H9 (cell line): ENCODE results near the gene LEF1. TPM values are rescaled to one million over a fixed set of nuclear protein-coding genes. Genes with fewer than 3 reads are reported as not detected.

Experiments used
- DNase-seq: peaks from one replicate; pipeline ENCODE4 v3.0.0-alpha.2; 2017
- H2AFZ ChIP-seq: one replicate; pipeline ENCODE4 v1.6.1; 2013; ENCODE audit warnings: mild to moderate bottlenecking, low read length, control low read depth, moderate library complexity
- H2AK5ac ChIP-seq: 2 replicates; pipeline ENCODE4 v1.6.1; 2013; ENCODE audit warnings: low read length, control low read depth, mixed read lengths; ENCODE audit not compliant: insufficient read length
- H2BK120ac ChIP-seq: one replicate; pipeline ENCODE4 v1.6.1; 2013; ENCODE audit warnings: low read depth, mild to moderate bottlenecking, low read length, control low read depth, inconsistent platforms; ENCODE audit not compliant: poor library complexity, severe bottlenecking
- H2BK12ac ChIP-seq: 2 replicates; pipeline ENCODE4 v1.6.1; 2013; ENCODE audit warnings: low read length, control low read depth, mixed read lengths, low read depth; ENCODE audit not compliant: insufficient read length
- H2BK15ac ChIP-seq: 2 replicates; pipeline ENCODE4 v1.6.1; 2013; ENCODE audit warnings: low read depth, low read length, control low read depth
- H2BK20ac ChIP-seq: one replicate; pipeline ENCODE4 v1.6.1; 2013; ENCODE audit warnings: low read depth, mild to moderate bottlenecking, low read length, control low read depth, inconsistent platforms; ENCODE audit not compliant: poor library complexity, severe bottlenecking
- H2BK5ac ChIP-seq: 2 replicates; pipeline ENCODE4 v1.6.1; 2013; ENCODE audit warnings: low read length, control low read depth, mixed read lengths; ENCODE audit not compliant: insufficient read length
- H3K14ac ChIP-seq: 2 replicates; pipeline ENCODE4 v1.6.1; 2013; ENCODE audit warnings: low read length, control low read depth; ENCODE audit not compliant: insufficient read depth
- H3K18ac ChIP-seq: 2 replicates; pipeline ENCODE4 v1.6.1; 2013; ENCODE audit warnings: low read depth, mild to moderate bottlenecking, mixed read lengths, low read length, control low read depth; ENCODE audit not compliant: insufficient read length
- H3K23ac ChIP-seq: 2 replicates; pipeline ENCODE4 v1.6.1; 2013; ENCODE audit warnings: low read length, control low read depth, mixed read lengths, low read depth; ENCODE audit not compliant: insufficient read length
- H3K23me2 ChIP-seq: 2 replicates; pipeline ENCODE4 v1.6.1; 2013; ENCODE audit warnings: low read depth, mild to moderate bottlenecking, mixed read lengths, low read length, control low read depth; ENCODE audit not compliant: insufficient read length, poor library complexity, severe bottlenecking
- H3K27ac ChIP-seq: 2 replicates; pipeline ENCODE4 v1.5.1; 2013; ENCODE audit warnings: low read length, control low read depth, mixed read lengths, low read depth; ENCODE audit not compliant: insufficient read length
- H3K27me3 ChIP-seq: 2 replicates; pipeline ENCODE4 v1.6.1; 2013; ENCODE audit warnings: low read length, control low read depth, inconsistent platforms; ENCODE audit not compliant: insufficient read depth
- H3K4ac ChIP-seq: 2 replicates; pipeline ENCODE4 v1.6.1; 2013; ENCODE audit warnings: low read depth, mild to moderate bottlenecking, control low read depth, inconsistent platforms, low read length, moderate library complexity
- H3K4me1 ChIP-seq: 2 replicates; pipeline ENCODE4 v1.6.1; 2013; ENCODE audit warnings: low read length, control low read depth, inconsistent platforms; ENCODE audit not compliant: insufficient read depth
- H3K4me2 ChIP-seq: 2 replicates; pipeline ENCODE4 v1.6.1; 2013; ENCODE audit warnings: low read length, control low read depth, mixed read lengths; ENCODE audit not compliant: insufficient read length, insufficient read depth
- H3K56ac ChIP-seq: 2 replicates; pipeline ENCODE4 v1.6.1; 2013; ENCODE audit warnings: low read depth, mild to moderate bottlenecking, mixed read lengths, low read length, control low read depth; ENCODE audit not compliant: insufficient read length
- H3K79me1 ChIP-seq: 2 replicates; pipeline ENCODE4 v1.6.1; 2013; ENCODE audit warnings: low read depth, mild to moderate bottlenecking, moderate library complexity, low read length, control low read depth, inconsistent platforms; ENCODE audit not compliant: insufficient read depth, poor library complexity, severe bottlenecking
- H3K79me2 ChIP-seq: 2 replicates; pipeline ENCODE4 v1.6.1; 2013; ENCODE audit warnings: low read length, control low read depth, inconsistent platforms; ENCODE audit not compliant: insufficient read depth
- H3K9ac ChIP-seq: 2 replicates; pipeline ENCODE4 v1.6.1; 2013; ENCODE audit warnings: low read length, control low read depth, mixed read lengths; ENCODE audit not compliant: insufficient read length; ENCODE audit errors: extremely low read depth
- H3K9me3 ChIP-seq: one replicate; pipeline ENCODE4 v1.6.1; 2013; ENCODE audit warnings: low read depth, low read length, inconsistent platforms; ENCODE audit not compliant: control insufficient read depth
- H3T11ph ChIP-seq: one replicate; pipeline ENCODE4 v1.6.1; 2013; ENCODE audit warnings: mild to moderate bottlenecking, low read length, control low read depth, inconsistent platforms
- H4K20me1 ChIP-seq: one replicate; pipeline ENCODE4 v1.6.1; 2013; ENCODE audit not compliant: control insufficient read depth, insufficient read length, insufficient read depth
- H4K5ac ChIP-seq: 2 replicates; pipeline ENCODE4 v1.6.1; 2013; ENCODE audit warnings: low read depth, mild to moderate bottlenecking, mixed read lengths, low read length, control low read depth; ENCODE audit not compliant: insufficient read length
- H4K8ac ChIP-seq: replicated peaks from 2 replicates; pipeline ENCODE4 v1.6.1; 2013; ENCODE audit warnings: low read length, control low read depth, mixed read lengths, low read depth; ENCODE audit not compliant: insufficient read length
- H4K91ac ChIP-seq: 2 replicates; pipeline ENCODE4 v1.6.1; 2013; ENCODE audit warnings: low read depth, mild to moderate bottlenecking, moderate library complexity, mixed read lengths, low read length, control low read depth; ENCODE audit not compliant: insufficient read length
- H3K27ac Mint-ChIP-seq, 3 experiments: 2 replicates in 2 of 3; 3 replicates in 1 of 3; pipeline ENCODE4 v1.8.0; 2020 to 2021; ENCODE audit warnings: mixed read lengths in 3 of 3, mild to moderate bottlenecking in 1 of 3, moderate library complexity in 1 of 3
- H3K27me3 Mint-ChIP-seq: 2 replicates; pipeline ENCODE4 v1.8.0; 2021; ENCODE audit warnings: low read depth, mild to moderate bottlenecking, moderate library complexity, mixed read lengths
- H3K36me3 Mint-ChIP-seq, 3 experiments: 2 replicates in 2 of 3; 3 replicates in 1 of 3; pipeline ENCODE4 v1.8.0; 2020 to 2021; ENCODE audit warnings: low read depth in 3 of 3, mixed read lengths in 3 of 3; ENCODE audit not compliant: insufficient read depth in 1 of 3
- H3K4me1 Mint-ChIP-seq, 2 experiments: 2 replicates each; pipeline ENCODE4 v1.8.0; 2020; ENCODE audit warnings: mixed read lengths in 2 of 2
- H3K4me3 Mint-ChIP-seq, 2 experiments: 2 replicates in 1 of 2; 3 replicates in 1 of 2; pipeline ENCODE4 v1.8.0; 2020 to 2021; ENCODE audit warnings: mild to moderate bottlenecking in 2 of 2, mixed read lengths in 2 of 2, moderate library complexity in 1 of 2
- H3K9me3 Mint-ChIP-seq, 2 experiments: 2 replicates in 1 of 2; 3 replicates in 1 of 2; pipeline ENCODE4 v1.8.0; 2020; ENCODE audit warnings: mild to moderate bottlenecking in 2 of 2, mixed read lengths in 2 of 2, moderate library complexity in 1 of 2
- CTCF ChIP-seq: fragments of 200-600 bp; sonication (generic); conservative IDR thresholded peaks from 3 replicates; pipeline ENCODE4 v1.8.0; 2021; ENCODE audit warnings: antibody characterized with exemption, mild to moderate bottlenecking
- WGBS: extraction: QIAGEN DNeasy Blood & Tissue Kit; methylation state at CpG from one replicate; pipeline ENCODE4 v1.1.7; 2013; ENCODE audit warnings: missing lambda C conversion rate, low lambda C conversion rate, mixed read lengths; ENCODE audit not compliant: insufficient read length; ENCODE audit errors: extremely low coverage; 5-methylcytosine and 5-hydroxymethylcytosine counted together
- total RNA-seq: library from RNA; stranded (reverse); gene quantifications from 2 replicates; pipeline ENCODE4 v1.2.1, GENCODE V29; 2021

The LEF1 gene
- total RNA-seq, 1 experiment from 2014 or later, result 2.5 TPM

- Mint-ChIP-seq H3K36me3 (no peaks in the 10 kb centered on the region), H3K27ac (no peak overlapping the region; a peak in 1 of 7 replicates), H3K9me3 (no peaks in the 10 kb centered on the region), H3K27me3 (peaks cover 43% of the 10 kb centered on the region), H3K4me1 (peaks cover 27 to 56% of the 10 kb centered on the region in 2 experiments), H3K4me3 (peak overlapping the region in 1 of 2 experiments; percentile 47; a peak in 1 of 5 replicates)
- DNase-seq, result no peak
- Histone ChIP-seq H3K79me1 (no peaks in the 10 kb centered on the region), H3K23me2 (no peaks in the 10 kb centered on the region), H2BK12ac (no peak overlapping the region), H2AFZ (no peak overlapping the region), H2BK15ac (no peak overlapping the region), H3K23ac (no peak overlapping the region), H2BK20ac (no peak overlapping the region), H4K91ac (no peak overlapping the region), H2BK5ac (no peak overlapping the region), H3K18ac (no peak overlapping the region), H3K27me3 (peaks cover 2% of the 10 kb centered on the region; the same call in 1 of the 2 replicates), H3K27ac (no peak overlapping the region), H4K8ac (no peak overlapping the region), H3K4me1 (peaks cover 2% of the 10 kb centered on the region; the same call in 1 of the 2 replicates), H3K56ac (no peak overlapping the region), H3K9me3 (no peaks in the 10 kb centered on the region), H3K14ac (no peak overlapping the region), H2BK120ac (no peak overlapping the region), H3K4me2 (no peak overlapping the region), H3K9ac (no peak overlapping the region), H4K20me1 (no peaks in the 10 kb centered on the region), H3T11ph (no peak overlapping the region), H3K79me2 (no peaks in the 10 kb centered on the region), H4K5ac (no peak overlapping the region), H2AK5ac (no peak overlapping the region), H3K4ac (no peak overlapping the region)
- no CpG with 5 or more reads among the region's 4 CpGs for WGBS
- no peak for TF ChIP-seq CTCF
These were observed 25.2 kb downstream of the LEF1 start for GRCh38 chr4:108143515-108143914.
